IPS-NIHi11 (cell line): Measurements from ENCODE around the gene SIRT7.

ENCODE experiments used
- DNase-seq: peaks from one replicate; pipeline ENCODE4 v3.0.0; 2012; ENCODE audit warnings: mixed read lengths, low spot score

SIRT7 gene

DNA sequence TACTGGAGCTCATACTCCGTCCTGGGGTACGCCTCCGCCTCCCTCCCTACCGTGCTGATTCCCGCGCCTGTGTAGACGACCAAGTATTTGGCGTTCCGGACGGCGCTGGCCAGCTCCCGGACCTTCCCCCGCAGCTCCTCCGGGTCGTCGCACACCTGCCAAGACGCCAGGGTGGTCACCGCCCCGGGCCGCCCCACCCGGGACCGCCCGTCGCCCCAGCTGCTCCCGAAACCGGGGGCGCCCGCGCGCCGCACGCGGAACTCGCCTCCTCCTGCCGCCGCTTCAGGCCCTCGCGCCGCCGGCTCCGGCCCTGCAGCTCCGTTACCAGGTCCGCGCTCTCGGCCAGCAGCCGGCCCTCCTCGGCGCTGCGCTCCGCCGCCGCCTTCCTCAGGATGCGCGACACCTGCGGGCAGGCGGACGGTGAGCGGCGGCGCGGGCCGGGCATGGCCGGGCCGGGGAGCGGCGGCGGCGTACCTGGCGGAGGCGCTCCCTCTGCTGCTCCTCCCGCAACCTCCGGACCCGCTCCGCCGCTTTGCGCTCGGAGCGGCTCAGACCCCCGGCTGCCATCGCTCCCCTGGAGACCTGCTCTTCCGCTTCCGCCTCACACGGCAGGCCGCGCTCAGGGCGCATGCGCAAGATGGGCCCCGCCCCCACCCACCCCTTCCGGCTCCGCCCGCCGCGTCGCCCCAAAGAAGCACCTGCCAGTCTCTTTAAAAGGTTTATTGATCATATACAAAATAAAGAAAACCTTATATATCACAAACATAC lies at the start of gene SIRT7:
Gene SIRT7 (minus strand): TSS at position 612 of the 768 bp plus-strand sequence. CDS start 45 bp downstream, at position 567.
- DNase-seq = peak; percentile 98

GRCh38 chr17:81967244-81967532 lies 49.2 kb upstream of the SIRT7 start:
- DNase-seq = no peak

- DNase-seq = peak; percentile 72
These were observed 48.6 kb upstream of the SIRT7 start for GRCh38 chr17:81966343-81967243.

DNA sequence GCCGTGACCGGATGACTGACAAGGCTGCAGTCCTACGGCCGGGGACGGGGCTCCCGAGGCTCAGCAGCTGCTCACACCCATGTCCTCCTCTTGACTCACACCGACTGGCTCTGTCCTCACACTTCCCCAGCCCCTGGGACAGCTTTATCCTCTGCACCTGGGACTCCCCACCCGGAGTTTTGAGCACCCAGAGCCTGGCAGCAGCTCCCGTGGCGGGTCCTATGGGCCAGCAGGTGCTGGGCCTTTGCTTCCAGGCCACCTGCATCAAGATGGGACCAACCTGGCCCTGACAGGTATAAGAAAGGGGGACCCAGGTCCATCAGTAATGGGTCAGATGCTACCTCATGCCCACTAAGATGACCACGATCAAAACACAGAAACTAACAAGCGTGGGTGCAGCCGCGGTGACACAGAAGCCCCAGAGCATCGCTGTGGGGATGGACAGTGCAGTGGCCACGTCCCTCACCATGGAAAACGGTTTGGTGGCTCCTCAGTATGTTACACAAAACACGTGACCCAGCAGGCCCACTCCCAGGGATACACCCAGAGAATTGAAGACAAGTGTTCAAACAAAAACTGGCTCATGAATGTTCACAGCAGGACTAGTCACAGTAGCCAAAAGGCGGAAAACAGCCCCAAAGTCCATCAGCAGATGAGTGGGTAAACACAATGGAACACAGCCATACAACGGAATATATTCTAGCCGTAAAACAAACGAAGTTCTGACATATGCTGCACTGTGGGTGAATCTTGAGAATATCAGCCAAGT lies 46.3 kb upstream of the SIRT7 start:
- DNase-seq = no peak

- no peak for DNase-seq
These were observed 44.8 kb upstream of the SIRT7 start for GRCh38 chr17:81962499-81963441.

DNA sequence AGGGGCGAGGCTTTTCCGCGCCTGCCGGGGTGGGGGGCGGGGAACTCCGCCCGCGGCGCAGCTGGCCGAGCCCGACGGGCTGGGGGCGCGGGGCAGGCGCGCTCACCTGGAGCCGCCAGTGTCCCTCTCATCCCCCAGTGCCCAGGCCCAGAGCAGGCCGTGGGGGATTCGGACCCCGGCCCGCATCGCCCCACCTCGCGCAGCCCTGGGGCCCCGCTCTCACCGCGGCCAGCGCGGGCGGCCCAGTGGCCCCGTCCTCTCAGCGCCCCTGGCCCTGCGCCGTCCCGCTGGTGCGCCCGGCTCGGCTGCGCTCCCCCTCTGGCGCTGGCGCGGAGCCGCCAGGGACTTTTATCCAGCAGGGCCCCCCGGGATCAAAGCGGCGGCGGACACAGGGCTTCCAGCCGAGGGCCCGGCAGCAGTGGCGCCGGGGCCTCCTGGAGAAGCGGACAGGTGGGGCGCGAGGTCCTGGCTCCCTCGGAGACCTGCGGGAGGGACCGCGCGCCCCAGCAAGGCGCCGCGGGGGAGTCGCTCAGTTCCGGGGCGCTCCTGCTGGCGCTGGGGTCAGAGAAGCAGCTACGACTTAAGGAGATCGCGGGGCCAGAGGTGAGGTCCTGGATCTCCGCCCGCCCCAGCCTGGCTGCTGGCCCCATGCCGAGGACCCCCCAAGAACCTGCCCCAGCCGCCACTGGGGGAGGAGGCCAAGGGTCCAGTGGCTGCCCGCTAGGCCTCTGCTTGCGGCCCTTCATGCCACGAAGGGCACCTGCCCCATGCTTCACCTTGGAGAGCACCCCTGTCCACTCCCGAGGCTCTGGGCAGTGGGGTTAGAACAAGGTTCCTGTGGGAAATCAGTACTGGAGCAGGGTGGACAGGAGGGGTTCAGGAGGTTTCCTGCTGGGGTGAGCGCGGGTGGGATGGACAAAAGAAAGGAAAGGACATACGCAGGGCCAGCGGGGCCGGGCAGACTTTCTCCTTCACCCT lies 43.8 kb upstream of the SIRT7 start:
- peak; percentile 13 for DNase-seq

- peak; percentile 85 for DNase-seq
These were observed 43.1 kb upstream of the SIRT7 start, which contains the start of gene NOTUM for GRCh38 chr17:81961087-81961511. Gene NOTUM, minus strand, starts transcription at chr17:81961187. Its CDS starts 278 bp downstream, at chr17:81960909.

DNA sequence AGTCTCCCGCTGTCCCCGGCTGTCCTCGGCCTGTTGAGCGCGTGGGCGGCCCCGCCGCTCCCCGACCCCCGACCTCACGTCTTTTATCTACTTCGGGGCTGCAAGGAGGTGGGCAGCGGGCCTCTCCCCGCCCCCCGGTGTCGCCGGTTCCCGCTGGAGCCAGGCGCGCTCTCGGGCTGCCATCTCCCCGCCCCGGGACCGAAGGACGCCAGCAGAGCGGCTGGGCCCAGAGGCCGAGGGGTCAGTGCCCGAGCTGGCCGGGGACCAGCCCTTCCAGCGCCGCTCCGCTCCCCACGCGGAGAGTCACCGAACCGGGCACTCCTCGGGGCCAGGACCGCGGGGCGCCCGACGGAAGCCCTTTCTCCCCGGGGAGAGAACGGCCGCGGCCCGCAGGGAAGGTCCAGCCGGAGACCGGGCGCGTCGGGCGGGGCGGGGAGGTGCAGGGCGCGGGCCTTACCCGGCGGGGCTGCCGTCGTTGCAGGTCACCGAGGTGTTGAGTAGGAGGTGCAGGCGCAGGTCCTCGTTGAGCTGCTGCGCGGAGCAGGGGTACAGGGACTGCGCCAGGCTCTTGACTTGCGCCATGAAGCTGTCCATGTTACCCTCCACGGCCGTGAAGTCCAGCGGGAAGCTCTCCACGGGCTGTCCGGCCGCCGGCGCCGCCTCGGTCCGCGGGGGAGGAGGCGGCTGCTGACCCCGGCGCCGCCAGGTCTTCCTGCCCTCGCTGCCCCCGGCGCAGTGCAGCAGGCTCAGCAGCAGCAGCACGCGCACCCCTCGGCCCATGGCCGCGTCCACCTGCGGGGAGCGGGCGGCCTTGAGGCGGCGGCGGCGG lies 42.4 kb upstream of the SIRT7 start:
- DNase-seq = peak; percentile 35

DNA sequence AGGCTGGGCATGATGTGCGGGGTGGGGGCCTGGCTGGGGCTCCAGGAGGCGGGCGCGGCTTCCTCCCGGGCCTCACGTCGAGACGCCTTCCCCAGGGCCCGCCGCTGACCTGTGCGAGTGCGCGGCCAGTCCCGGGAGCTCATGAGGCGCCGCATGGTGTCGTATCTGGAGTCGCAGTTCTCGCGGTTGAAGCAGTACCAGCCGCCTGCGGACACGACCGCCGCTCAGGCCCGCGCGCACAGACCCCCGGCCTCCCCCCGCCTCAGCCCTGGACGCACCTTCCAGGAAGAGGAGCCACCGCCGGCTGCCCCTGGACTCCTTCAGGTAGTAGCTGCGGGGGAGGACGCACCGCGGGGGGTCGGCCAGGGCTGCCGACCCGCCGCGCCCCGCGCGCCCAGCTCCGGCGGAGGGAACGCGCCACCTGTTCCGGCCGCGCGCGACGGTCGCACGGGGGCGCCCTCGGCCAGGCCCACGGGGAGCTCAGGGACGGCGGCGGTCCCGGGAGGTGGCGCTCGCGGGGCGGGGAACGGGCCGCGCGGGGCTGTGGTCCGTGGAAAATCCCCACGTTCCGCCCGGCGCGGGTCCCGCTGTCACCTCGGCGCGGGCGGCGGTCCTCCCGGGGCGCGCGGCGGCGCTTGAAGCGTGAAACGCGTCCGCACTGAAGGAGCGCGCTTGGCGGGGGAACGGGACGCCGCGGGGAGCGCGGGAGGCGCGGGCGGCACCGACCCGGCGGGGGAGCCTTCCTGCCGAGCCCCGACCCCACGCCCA lies 41.6 kb upstream of the SIRT7 start:
- peak; percentile 79 for DNase-seq

DNA sequence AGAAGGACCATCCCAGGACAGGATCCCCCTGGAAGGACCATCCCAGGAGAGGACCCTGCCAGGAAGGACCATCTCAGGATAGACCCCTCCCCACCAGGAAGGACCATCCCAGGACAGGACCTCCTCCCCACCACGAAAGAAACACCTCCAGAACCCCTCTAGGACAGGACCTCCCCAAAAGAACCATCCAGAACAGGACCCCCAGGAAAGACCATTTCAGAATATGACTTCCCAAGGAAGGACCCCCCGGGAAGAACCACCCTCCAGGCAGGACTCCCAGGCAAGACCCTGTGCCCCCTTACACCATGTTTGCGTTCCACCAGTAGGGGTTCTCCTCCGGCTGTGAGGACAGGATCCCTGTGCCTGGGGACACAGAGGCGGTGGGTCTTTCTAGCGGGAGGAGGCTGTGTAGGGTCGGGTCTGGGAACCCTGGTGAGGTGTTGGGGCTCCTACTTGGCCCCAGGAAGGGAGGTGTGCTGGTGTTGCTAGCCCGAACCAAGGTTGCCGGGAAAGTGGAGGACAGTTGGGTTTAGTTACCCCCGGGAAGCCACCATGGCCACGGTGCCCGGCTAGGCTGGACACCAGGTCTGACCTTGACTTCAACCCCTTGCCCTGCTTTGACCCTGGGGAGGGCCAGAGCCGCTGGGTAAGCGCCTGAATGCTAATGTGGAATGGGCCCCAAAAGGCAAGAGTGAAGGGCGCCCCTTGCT lies 40.8 kb upstream of the SIRT7 start:
- no peak for DNase-seq

GRCh38 chr17:81957691-81958432 lies 39.9 kb upstream of the SIRT7 start:
- DNase-seq = no peak

DNA sequence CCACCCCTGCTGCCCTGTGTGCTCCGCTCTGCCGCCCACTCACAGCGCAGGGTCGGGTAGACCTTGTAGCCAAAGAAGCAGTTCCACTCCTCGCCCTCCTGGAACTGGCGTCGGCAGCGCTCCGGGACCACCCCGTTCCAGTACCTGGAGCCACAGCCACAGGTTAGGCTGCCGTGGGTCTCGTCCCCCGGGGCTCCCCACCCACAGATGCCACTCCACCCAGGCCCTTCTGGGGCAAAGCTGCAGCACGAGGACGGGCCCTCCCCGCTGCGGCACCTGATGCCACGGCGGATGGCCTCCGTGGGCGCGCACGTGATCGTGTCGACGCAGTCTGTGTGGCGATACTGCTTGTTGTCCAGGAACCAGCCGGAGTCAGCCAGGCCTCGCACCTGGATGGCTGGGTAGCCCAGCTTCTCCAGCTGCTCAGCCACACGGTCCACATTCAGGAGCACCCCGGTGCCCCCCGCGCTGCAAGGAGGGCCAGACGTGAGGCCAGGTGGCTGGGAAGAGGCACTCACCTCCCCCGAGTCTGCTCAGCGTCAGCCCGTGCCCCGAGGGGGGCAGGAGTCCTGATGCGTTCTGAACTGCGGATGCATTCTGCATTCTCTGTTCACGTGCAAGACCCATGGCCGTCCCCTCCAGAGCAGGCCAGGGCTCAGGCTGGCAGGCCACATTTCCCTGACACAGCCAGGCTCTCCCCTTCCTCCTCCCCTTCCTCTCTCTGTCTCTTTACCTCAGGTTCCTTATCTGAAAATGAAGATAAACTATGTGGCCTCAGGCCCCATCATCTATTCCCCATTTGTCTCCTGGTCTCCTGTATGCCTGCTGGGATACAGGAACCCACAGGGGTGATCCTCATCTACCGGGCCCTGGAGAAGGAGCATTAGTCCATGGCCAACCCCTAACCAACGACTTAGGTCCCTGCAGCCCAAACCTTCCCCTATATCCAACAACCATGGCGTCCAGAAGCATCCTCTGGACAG lies 38.9 kb upstream of the SIRT7 start:
- DNase-seq = no peak

- DNase-seq = no peak
These were observed 38.0 kb upstream of the SIRT7 start for GRCh38 chr17:81955756-81956544.

GRCh38 chr17:81955058-81955681 lies 37.2 kb upstream of the SIRT7 start:
- DNase-seq = no peak
